ENCODE results near the gene CYP4F11.
"Not testable (repeated sequence)": the region's sequence is repeated elsewhere in the genome, so short reads cannot be mapped to it uniquely, and the experiment has no call there.

Gene CYP4F11

DNA sequence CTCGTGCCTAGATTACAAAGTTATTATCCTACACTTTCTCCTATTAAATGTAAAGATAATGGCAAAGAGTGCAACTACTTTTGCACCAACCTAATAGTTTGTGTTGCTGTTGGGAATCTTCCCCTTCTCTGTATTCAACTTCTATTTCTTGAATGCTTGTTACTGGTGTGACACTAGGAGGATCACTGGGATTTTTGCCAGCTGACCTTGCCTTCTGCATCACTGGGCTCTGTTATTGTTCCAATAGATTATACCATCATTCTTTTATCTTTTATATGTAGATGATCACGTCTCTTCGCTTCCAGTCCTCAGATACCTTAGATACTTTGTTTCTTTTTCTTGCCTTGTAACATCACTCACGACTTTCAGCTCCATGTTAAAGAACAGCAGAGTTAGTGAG, 11.0 kb upstream of the CYP4F11 start:
- H3K36me3 ChIP-seq (ENCODE audit: control insufficient read depth in 1 of 2, insufficient read depth in 2 of 2, low read length in 2 of 2) = no peaks in the 10 kb centered on the region
- H3K9me3 ChIP-seq (ENCODE audit: control insufficient read depth in 1 of 2, low read length in 2 of 2) = peaks cover 14 to 23% of the 10 kb centered on the region in 2 donors
- H3K4me3 ChIP-seq (ENCODE audit: low read depth in 1 of 2, low read length in 2 of 2) = no peak overlapping the region
- H3K27ac ChIP-seq (ENCODE audit: low read length) = no peak overlapping the region
- no peaks in the 10 kb centered on the region for H3K4me1 ChIP-seq (ENCODE audit: control insufficient read depth in 1 of 2, insufficient read depth in 2 of 2, low read length in 2 of 2)
- no peaks in the 10 kb centered on the region for H3K27me3 ChIP-seq (ENCODE audit: low read depth, low read length)

GRCh38 chr19:15944401-15944800, 10.1 kb upstream of the CYP4F11 start:
- H3K4me1 ChIP-seq (ENCODE audit: control insufficient read depth in 1 of 2, insufficient read depth in 2 of 2, low read length in 2 of 2) = no peaks in the 10 kb centered on the region
- no peak overlapping the region for H3K4me3 ChIP-seq (ENCODE audit: low read depth in 1 of 2, low read length in 2 of 2)
- peaks cover 13 to 20% of the 10 kb centered on the region in 2 donors for H3K9me3 ChIP-seq (ENCODE audit: control insufficient read depth in 1 of 2, low read length in 2 of 2)
- no peaks in the 10 kb centered on the region for H3K36me3 ChIP-seq (ENCODE audit: control insufficient read depth in 1 of 2, insufficient read depth in 2 of 2, low read length in 2 of 2)
- H3K27me3 ChIP-seq (ENCODE audit: low read depth, low read length) = no peaks in the 10 kb centered on the region
- H3K27ac ChIP-seq (ENCODE audit: low read length) = no peak overlapping the region

- no peak overlapping the region for H3K27ac ChIP-seq (ENCODE audit: low read length)
- no peaks in the 10 kb centered on the region for H3K27me3 ChIP-seq (ENCODE audit: low read depth, low read length)
- H3K9me3 ChIP-seq (ENCODE audit: control insufficient read depth in 1 of 2, low read length in 2 of 2) = peaks cover 0 to 10% of the 10 kb centered on the region in 2 donors
- no peaks in the 10 kb centered on the region for H3K36me3 ChIP-seq (ENCODE audit: control insufficient read depth in 1 of 2, insufficient read depth in 2 of 2, low read length in 2 of 2)
- H3K4me1 ChIP-seq (ENCODE audit: control insufficient read depth in 1 of 2, insufficient read depth in 2 of 2, low read length in 2 of 2) = peaks cover 0 to 7% of the 10 kb centered on the region in 2 donors
- H3K4me3 ChIP-seq (ENCODE audit: low read depth in 1 of 2, low read length in 2 of 2) = no peak overlapping the region
Measured at GRCh38 chr19:15937771-15938170, 3.4 kb upstream of the CYP4F11 start.

- Histone ChIP-seq H3K4me1 (ENCODE audit: control insufficient read depth in 1 of 2, insufficient read depth in 2 of 2, low read length in 2 of 2) (peaks cover 0 to 7% of the 10 kb centered on the region in 2 donors), H3K9me3 (ENCODE audit: control insufficient read depth in 1 of 2, low read length in 2 of 2) (peaks cover 0 to 10% of the 10 kb centered on the region in 2 donors), H3K36me3 (ENCODE audit: control insufficient read depth in 1 of 2, insufficient read depth in 2 of 2, low read length in 2 of 2) (no peaks in the 10 kb centered on the region), H3K4me3 (ENCODE audit: low read depth in 1 of 2, low read length in 2 of 2) (no peak overlapping the region), H3K27ac (ENCODE audit: low read length) (no peak overlapping the region), H3K27me3 (ENCODE audit: low read depth, low read length) (no peaks in the 10 kb centered on the region)
Measured at GRCh38 chr19:15936950-15937349, 2.6 kb upstream of the CYP4F11 start.

DNA sequence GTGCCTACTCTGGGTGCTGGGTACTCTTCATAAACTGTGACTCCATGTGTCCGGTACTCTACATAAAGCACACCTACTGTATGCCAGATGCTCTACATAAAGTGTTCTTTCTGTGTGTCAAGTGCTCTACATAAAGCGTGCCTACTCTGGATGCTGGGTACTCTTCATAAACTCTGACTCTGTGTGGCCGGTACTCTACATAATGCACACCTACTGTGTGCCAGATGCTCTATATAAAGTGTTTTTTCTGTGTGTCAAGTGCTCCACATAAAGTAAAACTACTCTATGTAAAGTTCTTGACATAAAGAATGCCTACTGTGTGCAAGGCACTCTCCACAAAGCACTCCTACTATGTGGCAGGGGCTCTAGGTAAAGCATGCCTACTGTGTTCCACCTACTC, 1.8 kb upstream of the CYP4F11 start:
- Histone ChIP-seq H3K4me1 (ENCODE audit: control insufficient read depth in 1 of 2, insufficient read depth in 2 of 2, low read length in 2 of 2) (peaks cover 0 to 7% of the 10 kb centered on the region in 2 donors), H3K27me3 (ENCODE audit: low read depth, low read length) (no peaks in the 10 kb centered on the region), H3K27ac (ENCODE audit: low read length) (no peak overlapping the region), H3K36me3 (ENCODE audit: control insufficient read depth in 1 of 2, insufficient read depth in 2 of 2, low read length in 2 of 2) (no peaks in the 10 kb centered on the region), H3K9me3 (ENCODE audit: control insufficient read depth in 1 of 2, low read length in 2 of 2) (peaks cover 0 to 10% of the 10 kb centered on the region in 2 donors), H3K4me3 (ENCODE audit: low read depth in 1 of 2, low read length in 2 of 2) (no peak overlapping the region)

GRCh38 chr19:15935167-15935702, 906 bp upstream of the CYP4F11 start:
- Histone ChIP-seq H3K9me3 (ENCODE audit: control insufficient read depth in 1 of 2, low read length in 2 of 2) (peaks cover 0 to 10% of the 10 kb centered on the region in 2 donors), H3K27me3 (ENCODE audit: low read depth, low read length) (no peaks in the 10 kb centered on the region), H3K36me3 (ENCODE audit: control insufficient read depth in 1 of 2, insufficient read depth in 2 of 2, low read length in 2 of 2) (no peaks in the 10 kb centered on the region), H3K4me1 (ENCODE audit: control insufficient read depth in 1 of 2, insufficient read depth in 2 of 2, low read length in 2 of 2) (peaks cover 0 to 7% of the 10 kb centered on the region in 2 donors), H3K4me3 (ENCODE audit: low read depth in 1 of 2, low read length in 2 of 2) (no peak overlapping the region), H3K27ac (ENCODE audit: low read length) (no peak overlapping the region)

GRCh38 chr19:15933761-15934331, 483 bp downstream of the CYP4F11 start:
- not testable (repeated sequence) for H3K4me3 ChIP-seq (ENCODE audit: low read depth in 1 of 2, low read length in 2 of 2); H3K27ac ChIP-seq (ENCODE audit: low read length); H3K27me3 ChIP-seq (ENCODE audit: low read depth, low read length); H3K4me1 ChIP-seq (ENCODE audit: control insufficient read depth in 1 of 2, insufficient read depth in 2 of 2, low read length in 2 of 2); H3K36me3 ChIP-seq (ENCODE audit: control insufficient read depth in 1 of 2, insufficient read depth in 2 of 2, low read length in 2 of 2)
- peaks cover 0 to 10% of the 10 kb centered on the region in 2 donors for H3K9me3 ChIP-seq (ENCODE audit: control insufficient read depth in 1 of 2, low read length in 2 of 2)

DNA sequence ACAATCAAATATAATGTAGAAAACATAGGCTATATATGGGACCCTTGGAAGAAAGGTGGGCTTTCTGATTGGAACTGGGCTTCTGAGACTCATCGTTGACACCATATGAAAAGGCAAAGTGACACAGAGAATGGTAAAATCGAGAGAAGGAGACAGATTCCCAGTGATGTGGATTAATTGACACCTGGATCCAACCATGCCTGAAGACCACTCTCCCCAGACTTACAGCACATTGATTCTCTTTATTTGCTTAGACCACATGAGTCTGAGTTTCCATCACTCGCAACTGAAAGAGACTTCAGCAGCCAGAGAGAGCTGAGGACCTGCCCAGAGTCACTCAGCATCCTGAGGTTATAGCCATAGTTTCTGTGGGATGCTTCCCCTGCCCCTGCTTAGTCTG, 6.0 kb downstream of the CYP4F11 start:
- Histone ChIP-seq H3K9me3 (ENCODE audit: control insufficient read depth in 1 of 2, low read length in 2 of 2) (no peaks in the 10 kb centered on the region), H3K27me3 (ENCODE audit: low read depth, low read length) (peaks cover 15% of the 10 kb centered on the region), H3K27ac (ENCODE audit: low read length) (no peak overlapping the region), H3K36me3 (ENCODE audit: control insufficient read depth in 1 of 2, insufficient read depth in 2 of 2, low read length in 2 of 2) (no peaks in the 10 kb centered on the region), H3K4me3 (ENCODE audit: low read depth in 1 of 2, low read length in 2 of 2) (no peak overlapping the region), H3K4me1 (ENCODE audit: control insufficient read depth in 1 of 2, insufficient read depth in 2 of 2, low read length in 2 of 2) (no peaks in the 10 kb centered on the region)

DNA sequence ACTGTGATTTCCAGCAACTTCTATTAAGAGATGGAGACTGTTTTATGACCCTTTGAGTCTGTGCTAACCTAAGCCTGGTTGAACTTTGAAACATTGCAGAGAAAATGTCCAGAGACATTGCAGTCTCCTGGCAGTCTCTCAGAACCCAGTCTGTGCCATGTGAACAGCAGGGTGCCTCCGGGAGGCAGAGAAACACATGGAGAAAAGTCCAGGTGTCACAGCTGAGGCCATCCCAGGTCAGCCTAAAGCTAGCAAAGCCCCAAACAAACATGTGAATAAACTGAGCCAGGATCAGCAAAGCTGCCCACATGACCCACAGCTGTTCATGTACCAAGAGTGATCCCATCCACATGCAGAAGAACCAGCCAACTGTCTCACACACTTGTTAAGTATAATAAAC, 7.8 kb downstream of the CYP4F11 start:
- no peaks in the 10 kb centered on the region for H3K4me1 ChIP-seq (ENCODE audit: control insufficient read depth in 1 of 2, insufficient read depth in 2 of 2, low read length in 2 of 2)

DNA sequence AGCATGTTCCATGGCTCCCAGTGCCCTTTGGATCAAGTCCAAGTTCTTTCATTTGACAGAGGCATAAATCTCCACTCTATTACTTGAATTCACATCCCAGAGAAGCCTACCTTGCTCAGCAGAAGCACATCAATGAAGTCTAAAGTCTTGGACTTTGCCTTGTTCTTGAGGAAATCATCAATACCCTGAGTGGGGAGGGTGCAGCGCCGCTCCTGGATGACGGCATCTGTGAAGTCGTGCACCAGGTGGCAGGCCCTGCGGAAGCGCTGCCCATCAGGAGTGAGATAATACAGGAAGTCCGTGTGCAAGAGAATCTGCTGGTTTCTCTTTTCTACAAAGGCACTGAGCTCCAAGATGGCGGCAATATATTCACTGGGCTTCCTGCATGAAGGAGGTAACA, 10.6 kb downstream of the CYP4F11 start:
- H3K4me3 ChIP-seq (ENCODE audit: low read depth in 1 of 2, low read length in 2 of 2) = no peak overlapping the region
- no peaks in the 10 kb centered on the region for H3K36me3 ChIP-seq (ENCODE audit: control insufficient read depth in 1 of 2, insufficient read depth in 2 of 2, low read length in 2 of 2)
- H3K4me1 ChIP-seq (ENCODE audit: control insufficient read depth in 1 of 2, insufficient read depth in 2 of 2, low read length in 2 of 2) = no peaks in the 10 kb centered on the region
- H3K27ac ChIP-seq (ENCODE audit: low read length) = no peak overlapping the region
- H3K27me3 ChIP-seq (ENCODE audit: low read depth, low read length) = peaks cover 9% of the 10 kb centered on the region
- H3K9me3 ChIP-seq (ENCODE audit: control insufficient read depth in 1 of 2, low read length in 2 of 2) = no peaks in the 10 kb centered on the region

More for the DNA sequence above, 7.8 kb downstream of the CYP4F11 start:
- Histone ChIP-seq H3K9me3 (ENCODE audit: control insufficient read depth in 1 of 2, low read length in 2 of 2) (no peaks in the 10 kb centered on the region), H3K36me3 (ENCODE audit: control insufficient read depth in 1 of 2, insufficient read depth in 2 of 2, low read length in 2 of 2) (no peaks in the 10 kb centered on the region), H3K27ac (ENCODE audit: low read length) (no peak overlapping the region), H3K27me3 (ENCODE audit: low read depth, low read length) (peaks cover 15% of the 10 kb centered on the region), H3K4me3 (ENCODE audit: low read depth in 1 of 2, low read length in 2 of 2) (no peak overlapping the region)

DNA sequence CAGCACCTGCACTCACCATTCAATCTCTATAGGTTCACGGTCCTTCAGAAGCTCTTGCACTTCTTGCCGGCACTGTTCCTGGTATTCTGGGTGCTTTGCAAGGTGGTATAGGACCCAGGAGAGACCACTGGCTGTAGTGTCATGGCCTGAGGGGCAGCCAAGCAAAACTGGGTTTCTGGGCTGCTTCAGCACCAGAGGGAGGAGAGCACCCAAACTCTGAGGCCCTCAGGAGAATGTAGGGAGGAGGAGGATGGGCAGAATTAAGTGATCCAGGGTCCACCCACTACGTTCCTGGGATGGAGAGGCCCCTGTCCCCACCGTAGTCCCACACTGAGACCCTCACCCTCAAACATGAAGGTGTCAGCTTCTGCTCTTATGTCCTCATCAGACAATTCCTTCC, 12.3 kb downstream of the CYP4F11 start:
- H3K27ac ChIP-seq (ENCODE audit: low read length) = no peak overlapping the region
- peaks cover 0 to 1% of the 10 kb centered on the region in 2 donors for H3K9me3 ChIP-seq (ENCODE audit: control insufficient read depth in 1 of 2, low read length in 2 of 2)
- H3K27me3 ChIP-seq (ENCODE audit: low read depth, low read length) = no peaks in the 10 kb centered on the region
- no peaks in the 10 kb centered on the region for H3K36me3 ChIP-seq (ENCODE audit: control insufficient read depth in 1 of 2, insufficient read depth in 2 of 2, low read length in 2 of 2)
- H3K4me3 ChIP-seq (ENCODE audit: low read depth in 1 of 2, low read length in 2 of 2) = no peak overlapping the region
- H3K4me1 ChIP-seq (ENCODE audit: control insufficient read depth in 1 of 2, insufficient read depth in 2 of 2, low read length in 2 of 2) = no peaks in the 10 kb centered on the region

DNA sequence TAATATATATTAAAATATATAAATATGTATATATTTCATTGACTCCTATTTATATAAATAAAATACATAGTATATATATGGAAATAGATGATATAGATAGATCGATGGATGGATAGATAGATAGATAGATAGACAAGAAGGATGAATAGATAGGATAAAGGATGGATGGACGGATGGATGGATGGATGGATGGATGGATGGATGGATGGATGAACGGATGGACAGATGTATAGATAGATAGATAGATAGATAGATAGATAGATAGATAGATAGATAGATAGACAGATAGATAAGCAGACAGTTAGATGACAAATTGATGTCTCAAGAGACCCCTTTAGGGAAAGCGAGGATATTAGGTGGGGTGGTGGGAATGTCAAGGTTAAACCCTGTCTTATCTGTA, 15.1 kb downstream of the CYP4F11 start:
- Histone ChIP-seq H3K9me3 (ENCODE audit: control insufficient read depth in 1 of 2, low read length in 2 of 2) (peaks cover 8 to 17% of the 10 kb centered on the region in 2 donors), H3K4me3 (ENCODE audit: low read depth in 1 of 2, low read length in 2 of 2) (no peak overlapping the region), H3K27ac (ENCODE audit: low read length) (no peak overlapping the region), H3K27me3 (ENCODE audit: low read depth, low read length) (no peaks in the 10 kb centered on the region), H3K36me3 (ENCODE audit: control insufficient read depth in 1 of 2, insufficient read depth in 2 of 2, low read length in 2 of 2) (no peaks in the 10 kb centered on the region), H3K4me1 (ENCODE audit: control insufficient read depth in 1 of 2, insufficient read depth in 2 of 2, low read length in 2 of 2) (no peaks in the 10 kb centered on the region)
